ENCODE results near the gene COG3. TPM values are rescaled to one million over a fixed set of nuclear protein-coding genes. Genes with fewer than 3 reads are reported as not detected.
A peak's percentile ranks its signal among the peaks of the same experiment; 100 is the strongest.

The COG3 gene
- total and polyA plus RNA-seq, 12 donors: 21.9 to 70.1 (median 34.0) TPM

DNA sequence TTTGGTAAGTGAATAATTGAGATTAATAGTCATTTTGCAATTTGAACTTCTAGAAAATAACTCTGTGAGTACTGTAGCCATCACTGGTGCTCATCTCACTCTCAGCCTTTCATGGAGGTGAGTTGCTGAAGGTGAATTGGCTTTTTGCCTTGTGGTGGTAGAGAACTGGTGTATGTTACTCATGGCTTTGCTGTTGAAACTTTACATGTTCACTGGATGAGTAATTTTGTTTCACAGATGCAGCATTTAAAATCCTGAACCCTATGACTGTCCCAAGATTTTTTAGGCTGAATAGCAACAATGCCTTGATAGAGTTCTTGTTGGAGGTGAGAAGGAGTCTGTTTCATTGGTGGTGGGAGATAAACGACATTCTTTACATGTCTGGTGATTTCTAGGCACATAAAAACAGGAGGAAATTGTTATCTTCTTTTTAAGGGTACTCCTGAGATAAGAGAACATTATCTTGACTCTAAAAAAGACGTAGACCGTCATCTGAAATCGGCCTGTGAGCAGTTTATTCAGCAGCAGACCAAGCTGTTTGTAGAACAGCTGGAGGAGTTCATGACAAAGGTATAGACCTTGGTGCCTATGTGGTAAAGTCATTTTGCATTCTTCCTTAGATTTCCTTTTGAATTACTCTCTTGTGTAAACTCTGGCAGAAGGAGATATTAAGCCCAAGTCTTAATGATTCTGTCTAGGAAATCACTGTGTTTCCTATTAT, 53.9 kb downstream of the COG3 start:
- intact Hi-C loops (cut with DNase I): no loop called here
- TF ChIP-seq, protein P1, sequence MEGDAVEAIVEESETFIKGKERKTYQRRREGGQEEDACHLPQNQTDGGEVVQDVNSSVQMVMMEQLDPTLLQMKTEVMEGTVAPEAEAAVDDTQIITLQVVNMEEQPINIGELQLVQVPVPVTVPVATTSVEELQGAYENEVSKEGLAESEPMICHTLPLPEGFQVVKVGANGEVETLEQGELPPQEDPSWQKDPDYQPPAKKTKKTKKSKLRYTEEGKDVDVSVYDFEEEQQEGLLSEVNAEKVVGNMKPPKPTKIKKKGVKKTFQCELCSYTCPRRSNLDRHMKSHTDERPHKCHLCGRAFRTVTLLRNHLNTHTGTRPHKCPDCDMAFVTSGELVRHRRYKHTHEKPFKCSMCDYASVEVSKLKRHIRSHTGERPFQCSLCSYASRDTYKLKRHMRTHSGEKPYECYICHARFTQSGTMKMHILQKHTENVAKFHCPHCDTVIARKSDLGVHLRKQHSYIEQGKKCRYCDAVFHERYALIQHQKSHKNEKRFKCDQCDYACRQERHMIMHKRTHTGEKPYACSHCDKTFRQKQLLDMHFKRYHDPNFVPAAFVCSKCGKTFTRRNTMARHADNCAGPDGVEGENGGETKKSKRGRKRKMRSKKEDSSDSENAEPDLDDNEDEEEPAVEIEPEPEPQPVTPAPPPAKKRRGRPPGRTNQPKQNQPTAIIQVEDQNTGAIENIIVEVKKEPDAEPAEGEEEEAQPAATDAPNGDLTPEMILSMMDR (IDR thresholded peaks at IDR 0.05): no peak
- H3K4me1 ChIP-seq (replicated peaks in 1 of 2): no peaks in the 10 kb centered on the region
- no peak overlapping the region for H3K27ac ChIP-seq
- H3K27me3 ChIP-seq: no peaks in the 10 kb centered on the region
- H3K9me3 ChIP-seq (replicated peaks in 1 of 3): no peaks in the 10 kb centered on the region
- no peak for DNase-seq
- 63 to 72% (median 69%) methylated on average over 4 of the region's 4 CpGs for WGBS, 4 donors
- H3K4me3 ChIP-seq: no peak overlapping the region
- peaks cover 0 to 60% of the 10 kb centered on the region in 2 donors for H3K36me3 ChIP-seq (replicated peaks in 1 of 2)

DNA sequence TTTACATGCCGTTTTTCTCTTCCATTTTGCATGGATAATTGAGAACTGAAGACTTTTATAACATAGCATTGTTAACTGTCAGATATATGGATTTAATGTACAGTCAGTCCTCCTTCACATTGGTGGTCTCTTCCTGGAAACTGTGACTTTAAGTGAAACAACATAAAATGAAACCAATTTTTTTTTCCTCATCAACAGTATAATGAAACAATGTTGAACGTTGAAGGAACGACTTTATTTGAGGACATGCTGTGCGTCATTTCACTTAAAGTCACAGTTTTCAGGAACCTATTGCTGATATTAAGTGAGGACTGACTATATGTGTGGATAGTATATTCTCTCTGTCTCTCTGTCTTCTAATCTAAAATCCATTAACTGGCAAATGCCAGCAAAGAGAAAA, 54.8 kb downstream of the COG3 start:
- no peaks in the 10 kb centered on the region for H3K27me3 ChIP-seq
- no peaks in the 10 kb centered on the region for H3K9me3 ChIP-seq (replicated peaks in 1 of 3)
- no peak overlapping the region for H3K27ac ChIP-seq
- no peak for TF ChIP-seq POLR2A (IDR thresholded peaks at IDR 0.05)
- TF ChIP-seq, protein P1 (IDR thresholded peaks at IDR 0.05): no peak
- DNase-seq: no peak
- peaks cover 0 to 54% of the 10 kb centered on the region in 2 donors for H3K36me3 ChIP-seq (replicated peaks in 1 of 2)
- H3K4me1 ChIP-seq (replicated peaks in 1 of 2): no peaks in the 10 kb centered on the region
- WGBS, 4 donors: 75 to 84% (median 80%) methylated on average over 4 of the region's 4 CpGs
- H3K4me3 ChIP-seq: no peak overlapping the region
- intact Hi-C loops (cut with DNase I): no loop called here

DNA sequence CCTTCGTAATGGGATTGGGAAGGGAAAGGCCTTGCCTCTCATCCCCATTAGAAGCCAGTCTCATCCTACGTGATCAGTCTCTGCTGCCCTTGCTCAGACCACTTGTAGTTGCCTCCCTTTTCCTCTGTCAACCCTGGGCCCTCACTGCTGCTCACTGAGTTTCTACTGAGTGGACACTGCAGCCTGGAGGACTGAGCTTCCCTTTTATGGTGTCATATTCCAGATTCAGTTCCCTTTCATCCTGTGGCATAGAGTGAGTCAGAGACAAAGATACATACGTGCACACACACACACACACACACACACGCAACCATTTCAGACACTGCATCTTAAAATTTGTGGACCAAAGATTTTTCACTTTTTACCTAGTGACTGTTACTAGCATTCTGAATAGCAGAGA, 56.6 kb downstream of the COG3 start:
- H3K36me3 ChIP-seq (replicated peaks in 1 of 2): peaks cover 0 to 47% of the 10 kb centered on the region in 2 donors
- peak in 5 of 7 donors; percentile 28 to 32 (median 31) for DNase-seq
- 63 to 77% (median 68%) methylated on average over 4 of the region's 4 CpGs for WGBS, 4 donors
- peak overlapping the region in 1 of 5 donors; percentile 31 for H3K27ac ChIP-seq
- H3K4me1 ChIP-seq (replicated peaks in 1 of 2): peaks cover 0 to 6% of the 10 kb centered on the region in 2 donors
- no peaks in the 10 kb centered on the region for H3K27me3 ChIP-seq
- no peaks in the 10 kb centered on the region for H3K9me3 ChIP-seq (replicated peaks in 1 of 3)
- TF ChIP-seq POLR2A (IDR thresholded peaks at IDR 0.05): no peak
- TF ChIP-seq, protein P1 (IDR thresholded peaks at IDR 0.05): no peak
- H3K4me3 ChIP-seq: no peak overlapping the region
- intact Hi-C loops (cut with DNase I): no loop called here

DNA sequence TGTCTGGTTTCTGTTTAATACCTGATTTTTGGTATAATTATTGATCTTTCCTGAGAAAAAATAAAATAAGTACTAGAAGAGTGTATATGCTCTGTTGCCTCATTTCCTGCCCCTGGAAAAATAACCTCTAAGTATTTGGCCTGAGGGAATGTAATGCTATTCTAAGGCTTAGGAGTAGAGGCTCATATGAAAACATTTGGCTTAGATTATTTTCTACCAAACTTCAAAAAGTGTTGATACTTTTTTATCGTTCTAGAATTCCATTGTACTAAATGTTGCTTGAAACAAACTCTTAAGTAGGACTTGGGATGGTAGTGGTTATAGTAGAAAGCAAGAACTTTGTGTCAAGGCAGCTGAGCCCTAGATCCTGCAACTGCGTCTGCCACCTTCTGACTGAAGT, 57.8 kb downstream of the COG3 start:
- 63 to 77% (median 76%) methylated on average over 2 of the region's 2 CpGs for WGBS, 4 donors
- TF ChIP-seq, protein P1 (IDR thresholded peaks at IDR 0.05): no peak
- TF ChIP-seq POLR2A (IDR thresholded peaks at IDR 0.05): no peak
- H3K4me1 ChIP-seq (replicated peaks in 1 of 2): peaks cover 0 to 6% of the 10 kb centered on the region in 2 donors
- H3K9me3 ChIP-seq (replicated peaks in 1 of 3): no peaks in the 10 kb centered on the region
- no peak for DNase-seq
- H3K36me3 ChIP-seq (replicated peaks in 1 of 2): peaks cover 0 to 45% of the 10 kb centered on the region in 2 donors
- intact Hi-C loops (cut with DNase I): no loop called here
- no peaks in the 10 kb centered on the region for H3K27me3 ChIP-seq
- no peak overlapping the region for H3K4me3 ChIP-seq
- H3K27ac ChIP-seq: no peak overlapping the region
